Measurements from ENCODE around the gene PHF13. TPM values are rescaled to one million over a fixed set of nuclear protein-coding genes. Genes with fewer than 3 reads are reported as not detected.

PHF13 gene
- total and polyA plus RNA-seq, 9 of the 15 experiments (the other 6 are each of a cell fraction or from before 2014, with no cell fraction given) = 1.8 to 36.1 (median 11.7) TPM

GRCh38 chr1:6602669-6603237 lies 10.8 kb upstream of the PHF13 start, which contains the start of gene KLHL21 (continued):
- TF ChIP-seq FOXO4 (CRISPR knock-in tag; IDR thresholded peaks at IDR 0.05) (no peak), ZNF217 (CRISPR knock-in tag; IDR thresholded peaks at IDR 0.05) (no peak), LCOR (CRISPR knock-in tag; IDR thresholded peaks at IDR 0.05) (0 out of 2 replicates have a peak, but pooled peaks have one; percentile 23), SPI1 (IDR thresholded peaks at IDR 0.05; ENCODE audit: borderline replicate concordance, low read depth, low read length) (0 out of 2 replicates have a peak, but pooled peaks have one; percentile 1), ZNF146 (CRISPR knock-in tag; IDR thresholded peaks at IDR 0.05; ENCODE audit: unreplicated experiment) (no peak), E2F3 (CRISPR knock-in tag; IDR thresholded peaks at IDR 0.05) (peak; percentile 39; the same call in 1 of the 2 replicates), POLR3G (IDR thresholded peaks at IDR 0.05; ENCODE audit: extremely low read depth, insufficient read length, insufficient replicate concordance) (no peak), NFRKB (IDR thresholded peaks at IDR 0.05; ENCODE audit: low read depth) (no peak), HMGN3 (IDR thresholded peaks at IDR 0.05; ENCODE audit: borderline replicate concordance, extremely low read depth, insufficient read length, low read depth, low read length) (peak; percentile 97), BCLAF1 (IDR thresholded peaks at IDR 0.05; ENCODE audit: borderline replicate concordance in 1 of 2, control insufficient read depth in 1 of 2, low read depth in 2 of 2, low read length in 1 of 2) (0 out of 4 replicates have a peak, but pooled peaks of 1 of the 2 experiments have one; percentile 62), GABPB2 (CRISPR knock-in tag; conservative IDR thresholded peaks at IDR 0.05) (no peak), ZNF589 (CRISPR knock-in tag; IDR thresholded peaks at IDR 0.05; ENCODE audit: low read depth) (no peak), EZH2 (IDR thresholded peaks at IDR 0.05; ENCODE audit: borderline replicate concordance, low read depth, low read length) (no peak), SRSF1 (IDR thresholded peaks at IDR 0.05; ENCODE audit: low read depth, low read length) (no peak), ZNF239 (CRISPR knock-in tag; IDR thresholded peaks at IDR 0.05) (no peak), SRSF9 (IDR thresholded peaks at IDR 0.05; ENCODE audit: borderline replicate concordance, low read depth, low read length) (no peak), FOXJ2 (tag; IDR thresholded peaks at IDR 0.05) (no peak), TCF7L2 (IDR thresholded peaks at IDR 0.05; ENCODE audit: low read depth, low read length) (no peak), TEAD1 (CRISPR knock-in tag; IDR thresholded peaks at IDR 0.05) (peak; percentile 21 to 77; a peak in 1 of 4 replicates), THRA (IDR thresholded peaks at IDR 0.05) (no peak), MYNN (IDR thresholded peaks at IDR 0.05) (no peak), MYNN (CRISPR knock-in tag; IDR thresholded peaks at IDR 0.05) (no peak), MAFG (tag; conservative IDR thresholded peaks at IDR 0.05) (no peak)

Data from K562 (cell line).